ENCODE measurements around the gene TSN.

GRCh38 chr2:121731366-121731765 lies 24.1 kb upstream of the TSN start:
- TF ChIP-seq POLR2AphosphoS5 (IDR thresholded peaks at IDR 0.05; ENCODE audit: borderline replicate concordance, low read depth, low read length) (no peak), FOXP2 (optimal IDR thresholded peaks at IDR 0.05; ENCODE audit: control extremely low read depth, extremely low read length, insufficient read depth) (no peak), EZH2 (IDR thresholded peaks at IDR 0.05) (no peak)

Data from SK-N-MC (cell line).